Rectal smooth muscle tissue (tissue), 1 donor: ENCODE data around the gene UBQLN1.
"Not testable (repeated sequence)": the region's sequence is repeated elsewhere in the genome, so short reads cannot be mapped to it uniquely, and the experiment has no call there.

Source experiments
- H3K27ac ChIP-seq: one replicate; pipeline ENCODE4 v1.7.0; 2013; ENCODE audit warnings: low read depth, low read length, inconsistent platforms
- H3K27me3 ChIP-seq: one replicate; pipeline ENCODE4 v1.7.0; 2013; ENCODE audit warnings: low read length; ENCODE audit not compliant: control insufficient read depth, insufficient read depth
- H3K36me3 ChIP-seq: one replicate; pipeline ENCODE4 v1.7.0; 2013; ENCODE audit warnings: low read length; ENCODE audit not compliant: control insufficient read depth, insufficient read depth
- H3K4me1 ChIP-seq: one replicate; pipeline ENCODE4 v1.7.0; 2013; ENCODE audit warnings: low read length; ENCODE audit not compliant: control insufficient read depth, insufficient read depth
- H3K4me3 ChIP-seq: one replicate; pipeline ENCODE4 v1.7.0; 2013; ENCODE audit warnings: low read length
- H3K9ac ChIP-seq: one replicate; pipeline ENCODE4 v1.7.0; 2013; ENCODE audit warnings: low read length

UBQLN1 gene

DNA sequence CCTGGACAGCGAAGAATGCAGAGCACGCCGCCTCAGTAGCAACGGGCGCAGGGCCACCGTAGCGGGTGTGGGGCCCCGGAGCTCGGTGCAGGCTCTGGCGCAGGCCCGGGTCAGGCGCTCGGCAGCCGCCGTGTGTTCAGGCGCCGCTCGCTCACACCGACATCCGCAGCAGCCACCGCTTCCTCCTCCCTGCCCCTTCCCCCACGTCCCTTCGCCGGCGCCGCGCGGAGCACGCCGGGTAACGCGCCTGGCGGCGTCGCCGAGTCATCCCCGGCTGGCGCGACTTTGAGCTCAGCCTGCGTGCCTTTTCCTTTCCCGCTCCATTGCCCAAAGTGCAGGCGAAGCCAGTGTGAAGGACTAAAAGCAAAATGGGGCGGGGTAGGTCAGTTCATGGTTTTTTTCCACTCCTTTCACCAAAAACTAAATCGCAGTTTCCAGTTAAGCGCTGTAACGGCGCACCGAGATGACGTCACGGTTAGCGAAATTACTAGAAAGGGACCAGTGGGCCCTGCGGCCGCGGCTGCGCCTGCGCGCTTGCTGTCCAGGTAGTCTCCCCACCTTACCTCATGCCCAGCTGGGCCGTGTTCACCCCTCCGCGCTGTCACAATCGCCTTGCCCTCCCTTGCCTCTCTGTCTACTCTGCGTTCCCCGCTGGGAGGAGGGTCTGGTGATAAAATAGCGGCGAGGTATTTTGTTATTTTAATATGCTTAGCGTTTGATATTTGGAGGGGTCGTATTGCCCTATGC, at the start of gene UBQLN1:
TSS of gene UBQLN1 (minus strand) at position 191 of the 747 bp plus-strand sequence. CDS start 279 bp downstream, outside the sequence.
- Histone ChIP-seq H3K4me1 (peaks cover 17% of the 10 kb centered on the region), H3K4me3 (peak within 1 kb of the TSS; percentile 99), H3K27ac (peak within 1 kb of the TSS; percentile 99), H3K9ac (peak within 1 kb of the TSS; percentile 100), H3K27me3 (no peaks in the 10 kb centered on the region), H3K36me3 (no peaks in the 10 kb centered on the region)

DNA sequence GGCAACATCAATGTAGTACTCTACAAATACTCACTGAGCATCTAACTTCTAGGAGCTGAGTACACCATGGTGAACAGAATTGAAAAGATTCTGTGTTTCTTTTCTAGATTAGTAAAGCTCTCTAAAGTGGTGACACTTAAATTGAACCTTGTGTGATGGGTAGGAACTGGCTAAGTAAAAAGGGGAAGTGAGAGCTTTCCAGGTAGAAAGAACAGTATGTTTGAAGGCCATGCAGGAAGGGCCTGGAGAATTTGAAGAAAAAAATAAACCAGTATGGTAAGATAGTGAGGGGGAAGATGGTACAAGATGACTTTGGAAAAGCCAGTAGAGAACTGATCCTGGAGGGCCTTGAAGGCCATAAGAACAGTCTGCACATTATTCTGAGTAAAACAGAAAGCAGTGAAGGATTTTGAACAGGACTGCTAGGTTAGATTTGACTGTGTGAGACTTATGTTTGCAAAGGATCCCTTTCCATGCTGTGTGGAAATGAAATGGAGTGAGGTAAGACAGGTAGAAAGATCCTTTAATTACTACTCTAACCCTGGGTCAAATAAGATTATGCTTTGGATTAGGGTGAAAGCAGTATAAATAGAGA, 46.7 kb upstream of the UBQLN1 start:
- Histone ChIP-seq H3K9ac (no peak overlapping the region), H3K27me3 (no peaks in the 10 kb centered on the region), H3K4me3 (no peak overlapping the region), H3K36me3 (no peaks in the 10 kb centered on the region), H3K27ac (no peak overlapping the region), H3K4me1 (no peaks in the 10 kb centered on the region)

DNA sequence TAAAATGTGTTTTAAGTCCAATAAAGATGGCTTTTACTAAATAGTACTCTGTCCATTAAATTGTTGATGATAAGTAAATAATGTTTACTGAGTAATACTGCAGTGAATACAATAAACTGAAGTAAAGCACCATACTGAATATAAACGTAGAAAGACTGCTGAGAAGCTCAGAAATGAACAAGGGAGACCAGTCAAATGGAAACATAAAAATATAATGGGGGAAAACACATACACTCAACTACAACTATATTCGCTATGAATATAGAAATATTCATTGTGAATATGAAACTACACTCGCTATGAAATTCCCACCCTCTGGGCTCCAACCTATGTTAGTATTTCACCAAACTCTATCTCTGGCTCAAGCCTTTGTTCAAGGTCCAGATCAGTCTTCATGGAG, 41.9 kb upstream of the UBQLN1 start:
- Histone ChIP-seq H3K9ac (no peak overlapping the region), H3K4me1 (no peaks in the 10 kb centered on the region), H3K27ac (no peak overlapping the region), H3K27me3 (no peaks in the 10 kb centered on the region), H3K4me3 (no peak overlapping the region), H3K36me3 (no peaks in the 10 kb centered on the region)

DNA sequence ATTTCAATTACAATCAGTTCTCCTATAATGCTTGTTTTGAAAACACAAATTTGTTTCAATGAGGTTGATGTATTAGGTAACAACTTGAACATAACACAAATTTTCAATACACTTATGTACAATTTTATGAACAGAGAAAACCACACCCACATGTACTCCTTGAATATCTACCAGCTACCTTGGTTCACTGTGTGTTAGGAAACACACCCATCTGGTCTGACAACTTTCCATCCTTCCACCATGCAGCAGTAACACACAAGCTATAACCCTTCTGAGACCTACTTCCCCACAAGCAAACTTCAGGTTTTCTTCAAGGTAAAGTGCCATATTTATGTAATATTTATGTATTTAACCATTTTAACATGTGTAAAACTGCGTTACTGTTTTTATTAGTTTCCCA, 36.4 kb upstream of the UBQLN1 start:
- Histone ChIP-seq H3K4me1 (no peaks in the 10 kb centered on the region), H3K36me3 (no peaks in the 10 kb centered on the region), H3K9ac (no peak overlapping the region), H3K27ac (no peak overlapping the region), H3K4me3 (no peak overlapping the region), H3K27me3 (no peaks in the 10 kb centered on the region)

DNA sequence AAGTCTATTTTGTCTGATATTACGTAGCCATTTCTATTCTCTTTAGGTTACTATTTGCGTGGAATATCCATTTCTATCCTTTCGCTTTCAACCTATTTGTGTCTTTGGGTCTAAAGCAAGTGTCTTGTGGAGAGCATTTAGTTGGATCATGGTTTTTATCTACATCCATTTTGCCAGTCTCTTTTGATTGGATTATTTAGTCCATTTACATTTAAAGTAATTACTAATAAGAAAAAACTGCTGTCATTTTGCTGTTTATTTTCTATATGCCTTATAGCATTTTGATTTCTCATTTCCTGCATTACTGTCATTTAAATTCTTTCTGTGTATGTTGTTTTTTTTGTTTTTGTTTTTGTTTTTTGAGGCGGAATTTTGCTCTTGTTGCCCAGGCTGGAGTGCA, 26.0 kb upstream of the UBQLN1 start:
- no peak overlapping the region for H3K4me3 ChIP-seq
- no peaks in the 10 kb centered on the region for H3K27me3 ChIP-seq
- H3K4me1 ChIP-seq, result no peaks in the 10 kb centered on the region
- no peak overlapping the region for H3K27ac ChIP-seq
- no peak overlapping the region for H3K9ac ChIP-seq
- H3K36me3 ChIP-seq, result no peaks in the 10 kb centered on the region

DNA sequence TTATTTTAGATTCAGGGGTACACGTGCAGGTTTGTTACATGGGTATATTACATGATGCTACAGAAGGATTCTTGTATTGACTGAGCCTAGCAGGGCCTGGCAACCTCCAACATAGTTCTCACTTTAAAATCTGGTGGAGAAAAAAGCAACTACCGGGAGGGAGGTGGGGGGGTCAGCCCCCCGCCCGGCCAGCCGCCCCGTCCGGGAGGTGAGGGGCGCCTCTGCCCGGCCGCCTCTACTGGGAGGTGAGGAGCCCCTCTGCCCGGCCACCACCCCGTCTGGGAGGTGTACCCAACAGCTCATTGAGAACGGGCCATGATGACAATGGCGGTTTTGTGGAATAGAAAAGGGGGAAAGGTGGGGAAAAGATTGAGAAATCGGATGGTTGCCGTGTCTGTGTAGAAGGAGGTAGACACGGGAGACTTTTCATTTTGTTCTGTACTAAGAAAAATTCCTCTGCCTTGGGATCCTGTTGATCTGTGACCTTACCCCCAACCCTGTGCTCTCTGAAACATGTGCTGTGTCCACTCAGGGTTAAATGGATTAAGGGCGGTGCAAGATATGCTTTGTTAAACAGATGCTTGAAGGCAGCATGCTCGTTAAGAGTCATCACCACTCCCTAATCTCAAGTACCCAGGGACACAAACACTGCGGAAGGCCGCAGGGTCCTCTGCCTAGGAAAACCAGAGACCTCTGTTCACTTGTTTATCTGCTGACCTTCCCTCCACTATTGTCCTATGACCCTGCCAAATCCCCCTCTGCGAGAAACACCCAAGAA, 21.0 kb upstream of the UBQLN1 start:
- not testable (repeated sequence) for H3K27ac ChIP-seq, H3K27me3 ChIP-seq, H3K4me3 ChIP-seq, H3K9ac ChIP-seq, H3K4me1 ChIP-seq, H3K36me3 ChIP-seq

DNA sequence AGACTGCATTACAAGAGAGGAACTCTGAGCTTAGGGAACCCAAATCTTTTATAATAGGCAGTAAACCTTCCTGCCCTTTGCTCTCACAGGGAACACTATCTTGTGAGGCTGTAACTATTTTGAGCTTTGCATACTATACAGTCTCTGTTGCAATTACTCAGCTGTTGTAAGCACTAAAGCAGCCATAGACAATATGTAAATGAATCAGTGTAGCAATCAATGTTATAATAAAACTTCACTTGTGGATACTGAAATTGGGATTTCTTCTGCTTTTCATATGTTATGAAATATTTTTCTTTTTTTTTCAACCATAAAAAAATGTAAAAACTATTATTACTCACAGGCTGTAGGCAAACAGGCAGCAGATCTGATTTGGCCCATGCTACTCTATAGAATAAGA, 16.7 kb upstream of the UBQLN1 start:
- H3K27me3 ChIP-seq, result no peaks in the 10 kb centered on the region
- no peak overlapping the region for H3K4me3 ChIP-seq
- no peak overlapping the region for H3K27ac ChIP-seq
- H3K4me1 ChIP-seq, result no peaks in the 10 kb centered on the region
- H3K36me3 ChIP-seq, result no peaks in the 10 kb centered on the region
- H3K9ac ChIP-seq, result no peak overlapping the region

DNA sequence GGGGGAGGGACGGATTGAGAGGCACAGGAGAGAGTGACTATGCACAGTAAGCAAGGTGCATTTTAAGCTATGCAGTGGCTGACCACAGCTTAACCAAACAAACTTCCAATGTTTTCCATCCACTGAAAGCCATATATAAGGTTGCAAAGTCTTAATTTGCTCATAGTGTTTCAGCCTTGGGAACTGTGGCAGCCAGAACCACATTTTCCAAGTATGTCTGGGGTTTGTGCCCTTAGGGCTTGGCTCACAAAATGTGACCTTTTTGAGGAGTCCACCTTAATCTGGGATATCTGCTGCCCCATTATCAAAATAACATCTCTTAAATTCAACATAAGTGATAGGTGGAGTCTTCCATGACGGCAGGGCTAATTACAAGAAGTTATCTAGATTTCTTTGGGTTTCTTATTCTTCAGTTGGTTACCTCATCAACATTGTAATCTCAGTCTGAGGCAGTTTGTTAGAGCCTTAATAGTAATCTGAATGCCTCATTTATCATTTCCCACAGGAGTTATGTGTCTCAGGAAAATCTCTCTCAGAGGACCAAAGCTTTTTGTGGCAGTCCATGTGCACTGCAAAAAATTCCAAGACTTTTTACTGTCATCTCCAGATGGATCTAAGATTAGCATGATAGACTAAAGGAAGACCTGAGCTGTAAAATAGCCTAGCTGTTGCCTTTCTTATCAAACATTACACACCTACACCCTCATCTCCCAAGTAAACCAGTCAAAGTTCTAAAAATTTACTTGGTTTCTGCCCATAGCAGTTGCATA, 15.2 kb upstream of the UBQLN1 start:
- Histone ChIP-seq H3K9ac (no peak overlapping the region), H3K27ac (no peak overlapping the region), H3K4me3 (no peak overlapping the region), H3K27me3 (no peaks in the 10 kb centered on the region), H3K4me1 (no peaks in the 10 kb centered on the region), H3K36me3 (no peaks in the 10 kb centered on the region)

DNA sequence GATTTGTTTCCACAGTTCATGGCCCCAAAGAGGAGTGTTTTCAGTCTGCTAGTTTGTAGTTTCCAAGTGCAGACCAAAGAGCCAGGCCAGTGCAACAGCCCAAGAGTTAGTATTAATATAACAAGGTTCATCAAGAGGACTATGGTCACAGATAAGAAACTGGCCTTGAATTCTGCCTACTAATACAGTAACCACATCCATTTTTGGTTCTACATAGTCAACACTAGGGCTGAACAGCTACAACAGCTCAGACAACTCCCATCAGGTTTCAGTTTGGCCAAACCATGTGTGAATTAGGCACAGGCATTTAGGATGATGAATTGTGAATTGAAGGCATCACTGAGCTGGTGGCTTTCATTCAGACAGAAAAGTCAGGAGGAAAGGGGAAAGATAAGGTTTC, 13.8 kb upstream of the UBQLN1 start:
- Histone ChIP-seq H3K4me1 (no peaks in the 10 kb centered on the region), H3K4me3 (no peak overlapping the region), H3K9ac (no peak overlapping the region), H3K36me3 (no peaks in the 10 kb centered on the region), H3K27ac (no peak overlapping the region), H3K27me3 (no peaks in the 10 kb centered on the region)

DNA sequence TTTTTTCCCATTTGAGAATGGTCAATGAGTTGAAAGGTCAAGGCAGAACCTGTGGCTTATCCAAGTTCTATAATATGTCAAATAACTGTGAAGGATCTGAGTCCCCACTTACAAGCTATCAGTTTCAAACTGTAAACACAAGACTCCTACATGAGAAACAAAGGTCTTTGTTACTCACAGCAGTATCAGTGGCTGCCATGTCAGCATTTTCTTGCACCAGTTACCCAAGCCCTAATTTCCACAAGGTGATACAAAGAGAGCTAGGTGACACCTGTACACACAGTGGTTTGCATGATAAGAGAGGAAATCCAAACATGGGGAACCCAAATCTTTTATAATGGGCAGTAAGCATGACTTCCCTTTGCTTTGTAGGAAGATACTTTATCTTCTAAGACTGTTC, 8.0 kb upstream of the UBQLN1 start:
- Histone ChIP-seq H3K9ac (no peak overlapping the region), H3K27ac (no peak overlapping the region), H3K4me1 (no peaks in the 10 kb centered on the region), H3K4me3 (no peak overlapping the region), H3K27me3 (no peaks in the 10 kb centered on the region), H3K36me3 (no peaks in the 10 kb centered on the region)

DNA sequence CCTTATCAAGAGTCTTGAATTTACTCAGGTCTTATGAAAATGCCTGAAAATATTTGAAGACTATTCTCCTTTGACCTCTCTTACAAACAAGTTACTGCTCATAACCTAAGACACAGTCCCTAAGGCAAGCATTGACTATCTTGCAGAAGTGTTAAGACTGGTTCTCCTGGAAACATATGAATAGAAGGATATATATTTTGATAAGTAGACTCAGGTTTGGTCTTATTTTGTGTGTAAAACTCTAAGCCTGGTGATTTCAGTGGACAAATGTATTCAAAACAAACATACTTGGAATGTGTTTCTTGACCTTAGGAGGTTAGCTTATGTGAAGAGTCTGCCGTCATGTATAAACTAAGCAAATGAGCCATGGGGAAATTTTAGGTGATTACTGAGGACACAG, 7.5 kb upstream of the UBQLN1 start:
- Histone ChIP-seq H3K36me3 (no peaks in the 10 kb centered on the region), H3K9ac (no peak overlapping the region), H3K4me1 (no peaks in the 10 kb centered on the region), H3K27me3 (no peaks in the 10 kb centered on the region), H3K4me3 (no peak overlapping the region), H3K27ac (no peak overlapping the region)

DNA sequence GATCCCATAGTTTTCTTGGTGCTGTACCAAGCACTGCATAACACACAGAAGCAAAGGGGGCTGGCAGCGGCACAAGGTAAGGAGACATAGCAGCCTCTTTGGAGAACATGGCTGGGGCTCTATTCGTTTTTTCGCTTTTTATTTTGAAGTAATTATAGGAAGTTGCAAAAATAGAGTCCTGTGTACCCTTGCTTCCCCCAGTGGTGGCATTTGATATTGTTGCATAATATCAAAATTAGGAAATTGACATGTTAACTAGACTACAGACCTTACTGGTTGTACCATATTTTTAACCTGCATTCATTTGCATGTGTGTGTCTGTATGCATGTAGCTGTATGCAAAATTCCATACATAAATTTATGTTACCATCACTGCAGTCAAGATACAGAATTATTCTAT, 6.6 kb upstream of the UBQLN1 start:
- Histone ChIP-seq H3K4me1 (no peaks in the 10 kb centered on the region), H3K4me3 (no peak overlapping the region), H3K9ac (no peak overlapping the region), H3K36me3 (no peaks in the 10 kb centered on the region), H3K27ac (no peak overlapping the region), H3K27me3 (no peaks in the 10 kb centered on the region)
